Stimulated activated CD8-positive, alpha-beta memory T cell treated with anti-CD3 and anti-CD28 coated beads, Interleukin-12 subunit alpha, Interleukin-12 subunit beta, amount 100 ng/mL, for 1 hour (primary cell): ENCODE data around the gene FN3K.
"Not testable (repeated sequence)": the region's sequence is repeated elsewhere in the genome, so short reads cannot be mapped to it uniquely, and the experiment has no call there.

ENCODE experiments used
- DNase-seq: peaks from one replicate; pipeline ENCODE4 v3.0.0-alpha.2; 2020; ENCODE audit warnings: low read depth

Gene FN3K

GRCh38 chr17:82737967-82738877 is 2.8 kb downstream of the FN3K start:
- DNase-seq = no peak

- DNase-seq = no peak
Measured at GRCh38 chr17:82740906-82741759, 5.7 kb downstream of the FN3K start.

GRCh38 chr17:82743344-82744219 is 8.2 kb downstream of the FN3K start:
- no peak for DNase-seq

GRCh38 chr17:82744736-82745135 is 9.3 kb downstream of the FN3K start:
- not testable (repeated sequence) for DNase-seq

GRCh38 chr17:82745524-82745923 is 10.1 kb downstream of the FN3K start:
- DNase-seq = no peak

- DNase-seq = no peak
Measured at GRCh38 chr17:82748756-82749155, 13.3 kb downstream of the FN3K start.

- no peak for DNase-seq
Measured at GRCh38 chr17:82750241-82750908, 15.0 kb downstream of the FN3K start.

- no peak for DNase-seq
Measured at GRCh38 chr17:82751171-82751570, 15.8 kb downstream of the FN3K start.

GRCh38 chr17:82751571-82752370 is 16.4 kb downstream of the FN3K start, which contains the start of gene TBCD:
TSS of gene TBCD (plus strand) at chr17:82752065. CDS start at chr17:82752194, 129 bp downstream.
- peak; percentile 65 for DNase-seq

GRCh38 chr17:82752371-82753200 is 17.2 kb downstream of the FN3K start:
- DNase-seq = no peak

GRCh38 chr17:82753201-82753464 is 17.7 kb downstream of the FN3K start:
- DNase-seq = no peak

- DNase-seq = no peak
Measured at GRCh38 chr17:82754297-82755208, 19.1 kb downstream of the FN3K start.

GRCh38 chr17:82756166-82756565 is 20.8 kb downstream of the FN3K start:
- no peak for DNase-seq

- no peak for DNase-seq
Measured at GRCh38 chr17:82765371-82765770, 30.0 kb downstream of the FN3K start.

- no peak for DNase-seq
Measured at GRCh38 chr17:82767041-82767754, 31.8 kb downstream of the FN3K start.

- DNase-seq = no peak
Measured at GRCh38 chr17:82769041-82769440, 33.6 kb downstream of the FN3K start.

GRCh38 chr17:82772026-82772425 is 36.6 kb downstream of the FN3K start:
- no peak for DNase-seq

GRCh38 chr17:82774456-82774855 is 39.0 kb downstream of the FN3K start:
- not testable (repeated sequence) for DNase-seq
